Metanephros (tissue), 1 donor: ENCODE results near the gene PCSK5. TPM values are rescaled to one million over a fixed set of nuclear protein-coding genes. Genes with fewer than 3 reads are reported as not detected.

Experiments used
- total RNA-seq: library from RNA; depleted of rRNA; stranded (reverse); fragments of >200 nt; gene quantifications from one replicate; pipeline ENCODE4 v1.2.3, GENCODE V29; 2014

The PCSK5 gene
- 25.0 TPM for total RNA-seq

GRCh38 chr9:75890472-75891276 is at the start of gene PCSK5:
Gene PCSK5, plus strand, starts transcription at chr9:75890673. Its CDS starts 509 bp downstream, at chr9:75891182.

DNA sequence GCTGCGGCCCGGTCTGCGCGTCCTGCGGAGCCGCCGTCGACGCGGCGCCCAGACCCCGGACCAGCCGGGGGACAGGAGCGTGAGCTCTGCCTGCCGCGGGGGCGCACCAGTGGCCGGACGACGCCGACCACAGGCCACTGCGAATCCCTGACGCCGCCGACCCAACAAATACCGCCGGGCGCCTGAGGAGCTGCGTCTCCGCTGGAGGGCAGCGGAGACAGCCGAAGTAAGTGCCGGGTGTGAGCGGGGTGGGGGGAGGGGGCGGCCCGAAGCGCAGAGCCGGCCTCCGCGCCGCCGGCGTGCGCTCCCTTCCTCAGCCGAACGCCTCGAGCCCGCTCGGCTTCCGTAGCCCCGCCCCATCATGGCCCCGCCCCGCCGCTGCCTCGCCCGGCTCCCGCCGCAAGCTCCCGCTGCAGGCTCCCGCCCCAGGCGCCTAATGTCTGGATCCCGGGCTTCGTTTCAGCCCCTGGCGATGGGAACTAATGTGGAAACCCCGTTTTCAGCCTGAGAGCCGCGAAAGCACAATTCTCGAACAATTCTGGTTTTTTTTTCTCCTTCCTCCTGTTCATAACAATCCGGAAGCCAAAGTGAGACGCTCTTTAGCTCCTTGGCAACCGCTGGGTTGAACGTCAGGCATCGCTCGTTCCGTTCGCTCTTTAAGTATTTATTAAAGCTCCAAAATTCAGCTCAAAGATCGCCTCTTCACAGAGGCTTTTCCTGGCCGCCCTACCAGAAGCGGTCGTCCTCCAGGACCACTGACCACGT is 503.9 kb downstream of the PCSK5 start, which contains the start of gene RFK:
RFK (minus strand) TSS at position 232 of the 765 bp plus-strand sequence. CDS start 255 bp downstream, outside the sequence.

